Measurements from ENCODE around the gene ITGB2.

ITGB2 gene

DNA sequence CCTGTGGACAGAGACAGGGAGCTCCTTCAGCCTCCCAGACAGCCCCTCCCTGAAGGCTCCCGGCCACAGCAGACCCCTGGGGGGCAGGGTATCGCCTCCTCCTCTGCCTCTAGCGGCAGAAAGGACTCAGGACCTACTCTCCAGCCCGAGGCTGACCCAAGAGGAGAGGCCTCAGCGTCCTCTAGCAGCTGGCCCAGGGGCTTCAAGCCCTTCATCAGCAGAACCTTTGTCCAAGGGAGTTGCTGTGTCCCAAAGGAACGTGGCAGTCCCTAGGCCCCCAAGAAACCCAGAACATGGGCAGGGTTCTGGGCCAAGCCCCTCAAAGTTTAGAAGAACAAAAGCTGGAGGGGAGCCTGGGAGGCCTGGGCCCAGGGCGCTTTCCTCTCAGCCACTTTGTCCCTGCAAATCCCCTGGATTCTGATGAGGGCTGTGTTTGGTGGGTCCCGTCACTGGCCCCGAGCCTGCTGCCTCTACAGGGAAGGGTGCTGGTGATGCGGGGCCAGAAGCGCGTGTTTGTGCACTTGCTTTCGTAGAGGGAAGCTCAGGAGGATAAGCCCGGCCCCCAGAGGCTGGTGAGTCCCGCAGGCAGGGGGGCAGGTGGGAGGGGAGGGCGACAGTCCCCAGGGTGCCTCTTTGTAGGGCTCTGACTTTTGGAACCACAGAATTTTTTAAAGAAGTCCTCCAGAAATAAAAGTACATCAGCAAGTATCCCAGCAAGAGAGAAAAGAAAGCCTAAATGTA, 13.3 kb downstream of the ITGB2 start:
- no peak for DNase-seq
- Mint-ChIP-seq H3K4me1 (ENCODE audit: low read depth) (peaks cover 58% of the 10 kb centered on the region), H3K27ac (peak overlapping the region; percentile 60), H3K4me3 (no peak overlapping the region), H3K9me3 (no peaks in the 10 kb centered on the region), H3K36me3 (ENCODE audit: low read depth) (peaks cover 78% of the 10 kb centered on the region), H3K27me3 (no peaks in the 10 kb centered on the region)

DNA sequence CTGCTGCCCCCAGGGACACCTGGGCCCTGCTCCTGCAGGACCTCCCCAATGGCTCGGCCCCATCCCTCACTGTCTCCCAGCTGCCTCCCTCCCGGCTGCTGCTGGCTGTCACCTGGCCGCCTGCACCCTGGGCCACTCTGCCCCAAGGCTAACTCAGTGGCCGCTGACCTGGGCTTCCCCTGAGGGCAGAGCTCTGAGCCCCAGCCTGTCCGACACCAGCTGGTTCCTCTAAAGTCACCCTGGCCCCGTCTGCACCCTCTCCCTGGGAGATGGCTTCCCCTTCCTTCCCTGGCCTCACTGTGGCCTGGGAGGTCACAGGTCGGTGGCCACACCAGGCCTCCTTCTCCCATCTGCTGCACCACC, 15.0 kb downstream of the ITGB2 start:
- Mint-ChIP-seq H3K4me3 (no peak overlapping the region), H3K27ac (peak overlapping the region; percentile 81), H3K27me3 (no peaks in the 10 kb centered on the region), H3K9me3 (no peaks in the 10 kb centered on the region), H3K4me1 (ENCODE audit: low read depth) (peaks cover 42% of the 10 kb centered on the region), H3K36me3 (ENCODE audit: low read depth) (peaks cover 91% of the 10 kb centered on the region)
- no peak for DNase-seq

DNA sequence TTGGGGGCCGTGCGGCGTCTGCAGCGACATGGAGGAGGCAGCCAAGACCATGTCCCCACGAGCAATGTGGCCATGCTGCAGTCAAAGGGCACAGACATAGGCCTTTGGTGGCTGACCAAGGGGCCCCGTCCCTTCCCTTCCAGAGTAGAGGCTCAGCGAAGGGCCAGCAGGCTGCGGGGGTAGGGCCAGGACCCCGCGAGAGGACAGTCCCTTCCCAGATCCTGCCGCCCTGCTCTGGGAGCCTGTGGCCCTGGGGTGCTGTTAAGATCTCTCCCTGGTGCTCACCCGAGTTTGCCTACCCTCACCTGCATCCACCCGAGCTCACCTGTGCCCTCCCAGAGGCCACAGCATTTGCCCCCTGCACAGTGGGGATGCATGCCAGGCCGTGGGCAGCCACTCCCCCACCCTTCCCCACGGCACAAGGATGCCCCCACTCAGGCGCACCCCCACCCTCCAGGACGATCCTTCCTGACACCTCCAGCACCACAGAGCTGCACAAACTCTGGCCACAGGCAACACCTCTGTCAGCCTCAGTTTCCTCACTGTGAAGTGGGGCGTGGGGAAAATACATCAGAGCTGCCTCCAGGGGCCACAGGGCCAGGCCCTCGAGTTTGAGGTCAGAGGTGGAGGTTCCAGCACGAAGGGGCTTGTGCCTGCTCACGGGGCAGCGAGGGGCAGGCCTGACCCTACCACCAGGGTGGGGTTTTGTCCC, 15.5 kb downstream of the ITGB2 start:
- Mint-ChIP-seq H3K27me3 (no peaks in the 10 kb centered on the region), H3K36me3 (ENCODE audit: low read depth) (peaks cover 92% of the 10 kb centered on the region), H3K9me3 (no peaks in the 10 kb centered on the region), H3K4me1 (ENCODE audit: low read depth) (peaks cover 38% of the 10 kb centered on the region), H3K4me3 (no peak overlapping the region), H3K27ac (peak overlapping the region; percentile 72)
- no peak for DNase-seq

DNA sequence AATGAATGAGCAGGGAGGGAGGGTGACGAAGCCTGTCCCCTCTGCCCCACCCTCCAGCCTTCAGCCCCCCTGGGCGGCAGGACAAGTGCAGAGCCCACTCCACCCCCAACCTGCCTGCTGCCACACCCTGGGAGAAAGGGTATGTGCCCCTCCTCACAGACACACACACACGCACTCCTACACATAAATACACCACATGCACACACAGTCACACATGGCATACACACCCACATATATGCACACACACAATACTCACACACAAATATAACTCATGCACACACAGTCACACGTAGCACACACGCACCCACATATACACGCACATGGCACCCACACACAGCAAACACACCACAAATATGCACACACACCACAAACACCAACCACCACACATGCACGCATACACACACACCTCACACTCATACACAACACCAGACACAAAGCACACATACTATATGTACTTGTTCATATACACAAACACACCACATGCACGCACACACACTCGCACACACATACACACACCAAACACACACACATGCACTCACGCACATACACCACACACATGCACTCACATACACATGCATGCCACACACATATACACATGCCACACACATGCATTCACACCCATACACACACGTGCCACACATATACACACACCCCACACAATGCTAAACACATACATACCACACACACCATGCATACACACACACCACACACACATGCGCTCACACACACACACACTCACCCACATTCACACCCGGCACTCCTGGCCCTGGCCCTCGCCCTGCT, 16.4 kb downstream of the ITGB2 start:
- Mint-ChIP-seq H3K4me3 (no peak overlapping the region), H3K9me3 (no peaks in the 10 kb centered on the region), H3K27me3 (no peaks in the 10 kb centered on the region), H3K27ac (peak overlapping the region; percentile 65), H3K4me1 (ENCODE audit: low read depth) (peaks cover 31% of the 10 kb centered on the region), H3K36me3 (ENCODE audit: low read depth) (peaks cover 90% of the 10 kb centered on the region)
- DNase-seq, result no peak

DNA sequence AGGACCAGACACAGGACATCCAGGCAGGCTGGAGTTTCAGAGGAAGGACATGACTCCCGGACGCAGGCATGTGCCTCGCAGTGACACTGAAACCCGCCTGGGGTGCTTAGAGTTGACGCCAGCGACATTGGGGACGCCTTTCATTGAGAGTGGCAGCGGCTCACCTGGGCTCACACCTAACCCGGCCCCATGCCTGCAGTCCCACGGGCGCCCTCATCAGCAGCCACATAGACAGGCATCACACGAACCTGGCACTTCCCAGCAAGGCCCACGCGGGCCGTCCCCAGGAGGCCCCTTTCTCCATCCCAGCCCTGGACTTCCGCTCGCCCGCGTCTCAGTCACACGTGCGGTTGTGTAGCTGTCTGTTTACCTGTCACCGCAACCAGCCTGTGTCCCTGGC, 17.0 kb downstream of the ITGB2 start:
- Mint-ChIP-seq H3K9me3 (no peaks in the 10 kb centered on the region), H3K27ac (no peak overlapping the region), H3K4me3 (no peak overlapping the region), H3K27me3 (no peaks in the 10 kb centered on the region), H3K4me1 (ENCODE audit: low read depth) (peaks cover 24% of the 10 kb centered on the region), H3K36me3 (ENCODE audit: low read depth) (peaks cover 90% of the 10 kb centered on the region)
- DNase-seq, result no peak

DNA sequence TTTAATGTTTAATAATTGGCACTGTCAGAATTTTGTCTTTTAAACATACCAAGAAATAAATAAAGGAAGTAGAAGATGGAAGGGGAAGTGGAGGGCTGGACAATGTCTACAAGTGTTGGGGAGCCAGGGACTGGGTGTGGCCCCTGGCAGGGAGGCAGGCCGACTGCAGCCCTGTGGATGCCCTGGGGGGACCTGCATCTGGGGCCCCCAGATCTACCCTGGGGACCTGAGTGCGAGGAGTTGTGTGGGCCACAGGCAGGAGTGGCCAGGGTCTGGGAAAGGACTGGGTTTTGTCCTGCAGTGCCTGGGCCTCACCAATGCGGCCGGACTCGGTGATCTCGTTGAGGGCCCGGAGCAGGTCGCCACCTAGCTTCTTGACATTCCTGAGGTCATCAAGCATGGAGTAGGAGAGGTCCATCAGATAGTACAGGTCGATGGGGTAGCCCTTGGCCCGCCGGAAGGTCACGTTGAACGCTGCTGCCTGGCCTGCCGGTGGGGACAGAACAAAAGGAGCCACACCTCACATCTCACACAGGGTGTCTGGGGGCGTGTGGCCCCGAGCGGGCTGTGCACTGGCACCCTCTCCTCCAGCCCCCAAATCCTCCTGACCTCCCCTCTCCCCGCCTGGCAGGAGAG, 17.5 kb downstream of the ITGB2 start:
- H3K27me3 Mint-ChIP-seq, result no peaks in the 10 kb centered on the region
- no peak for DNase-seq
- no peak overlapping the region for H3K4me3 Mint-ChIP-seq
- peak overlapping the region; percentile 30 for H3K27ac Mint-ChIP-seq
- H3K4me1 Mint-ChIP-seq (ENCODE audit: low read depth), result peaks cover 22% of the 10 kb centered on the region
- peaks cover 91% of the 10 kb centered on the region for H3K36me3 Mint-ChIP-seq (ENCODE audit: low read depth)
- no peaks in the 10 kb centered on the region for H3K9me3 Mint-ChIP-seq

DNA sequence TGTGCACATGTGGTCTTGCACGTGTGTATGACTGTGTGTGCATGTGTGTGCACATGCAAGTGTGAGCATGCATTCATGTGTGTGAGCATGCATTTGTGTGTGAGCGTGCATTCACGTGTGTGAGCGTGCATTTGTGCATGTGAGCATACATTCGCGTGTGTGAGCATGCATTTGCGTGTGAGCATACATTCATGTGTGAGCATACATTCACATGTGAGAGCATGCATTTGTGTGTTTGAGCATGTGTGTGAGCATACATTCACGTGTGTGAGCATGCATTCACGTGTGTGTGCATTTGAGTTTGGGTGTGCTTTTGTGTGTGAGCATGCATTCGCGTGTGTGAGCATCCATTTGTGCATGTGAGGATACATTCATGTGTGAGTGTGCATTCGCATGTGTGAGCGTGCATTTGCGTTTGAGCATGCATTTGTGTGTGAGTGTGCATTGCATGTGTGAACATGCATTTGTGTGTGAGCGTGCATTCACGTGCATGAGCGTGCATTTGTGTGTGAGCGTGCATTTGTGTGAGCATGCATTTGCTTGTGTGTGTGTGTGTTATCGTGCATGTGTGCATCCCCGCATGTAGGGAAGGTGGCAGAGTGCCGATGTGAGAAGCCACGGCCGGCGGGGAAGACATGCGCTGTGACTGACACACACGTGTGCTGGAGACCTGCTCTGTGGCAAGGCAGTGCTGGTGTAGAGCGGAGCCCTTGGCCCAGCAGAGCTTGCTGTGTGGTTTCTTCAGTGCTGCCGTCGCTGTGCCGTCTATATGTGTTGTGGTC, 18.2 kb downstream of the ITGB2 start:
- Mint-ChIP-seq H3K9me3 (no peaks in the 10 kb centered on the region), H3K27me3 (no peaks in the 10 kb centered on the region), H3K4me3 (no peak overlapping the region), H3K27ac (peak overlapping the region; percentile 30), H3K4me1 (ENCODE audit: low read depth) (peaks cover 16% of the 10 kb centered on the region), H3K36me3 (ENCODE audit: low read depth) (peaks cover 95% of the 10 kb centered on the region)
- DNase-seq, result no peak

DNA sequence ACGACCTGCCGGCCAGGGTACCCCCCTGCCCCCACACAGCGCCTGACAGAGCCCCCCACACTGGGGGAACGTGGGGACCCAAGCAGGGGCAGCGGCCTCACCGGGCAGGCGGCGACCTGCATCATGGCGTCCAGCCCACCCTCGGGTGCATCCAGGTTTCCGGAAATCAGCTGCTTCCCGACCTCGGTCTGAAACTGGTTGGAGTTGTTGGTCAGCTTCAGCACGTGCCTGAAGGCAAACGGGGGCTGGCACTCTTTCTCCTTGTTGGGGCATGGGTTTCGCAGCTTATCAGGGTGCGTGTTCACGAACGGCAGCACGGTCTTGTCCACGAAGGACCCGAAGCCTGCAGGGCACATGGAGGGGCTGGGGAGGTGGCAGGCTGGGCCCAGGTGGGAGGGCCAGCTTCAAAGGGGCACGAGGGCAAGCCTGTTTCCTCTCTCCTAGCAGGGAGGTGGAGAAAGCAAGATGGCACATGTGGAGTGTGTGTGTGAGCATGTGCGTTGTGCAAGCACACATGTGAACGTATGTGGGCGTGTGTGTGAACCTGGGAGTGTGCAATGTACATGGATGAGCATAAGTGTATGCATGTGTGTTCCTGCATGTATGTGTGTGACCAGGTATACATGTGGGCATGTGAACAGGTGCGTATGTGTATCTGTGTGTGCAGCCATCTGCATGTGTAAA, 19.2 kb downstream of the ITGB2 start:
- Mint-ChIP-seq H3K4me3 (no peak overlapping the region), H3K36me3 (ENCODE audit: low read depth) (peaks cover 96% of the 10 kb centered on the region), H3K27me3 (no peaks in the 10 kb centered on the region), H3K27ac (peak overlapping the region; percentile 37), H3K4me1 (ENCODE audit: low read depth) (peaks cover 14% of the 10 kb centered on the region), H3K9me3 (no peaks in the 10 kb centered on the region)
- no peak for DNase-seq

DNA sequence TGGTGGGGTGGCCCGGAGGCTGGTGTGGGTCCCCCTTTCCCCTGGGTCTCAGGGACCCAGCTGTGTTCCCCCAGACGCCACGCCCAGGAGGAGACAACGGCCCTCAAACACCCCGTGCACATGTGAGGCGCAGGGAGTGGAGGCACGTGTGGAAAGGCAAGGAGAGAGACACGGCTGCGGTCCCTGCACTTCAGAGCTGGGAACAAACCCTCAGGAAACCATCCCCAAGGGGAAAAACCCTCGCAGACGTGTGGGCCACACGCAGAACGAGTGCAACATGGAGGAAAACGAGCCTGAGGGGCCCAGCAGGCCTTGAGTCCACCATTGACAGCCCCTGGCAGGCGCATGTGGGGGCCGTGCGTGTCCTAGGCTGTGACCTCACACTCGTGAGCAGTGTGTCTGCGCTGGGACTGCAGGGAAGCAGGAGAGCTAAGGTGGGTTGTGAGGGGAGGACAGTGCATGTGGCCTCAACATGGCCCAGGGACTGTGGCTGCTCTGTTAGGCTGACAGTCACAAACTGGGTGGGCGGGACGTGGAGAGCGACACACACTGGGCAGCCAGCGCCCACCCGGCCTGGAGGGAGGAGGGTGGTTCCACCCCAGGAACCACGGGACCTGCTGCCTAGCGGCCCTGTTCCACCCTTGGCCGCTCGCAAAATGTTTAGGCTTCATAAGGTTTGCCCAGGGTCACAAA, 20.0 kb downstream of the ITGB2 start:
- DNase-seq, result no peak
- Mint-ChIP-seq H3K4me1 (ENCODE audit: low read depth) (peaks cover 11% of the 10 kb centered on the region), H3K9me3 (no peaks in the 10 kb centered on the region), H3K27ac (peak overlapping the region; percentile 60), H3K27me3 (no peaks in the 10 kb centered on the region), H3K36me3 (ENCODE audit: low read depth) (peaks cover 96% of the 10 kb centered on the region), H3K4me3 (no peak overlapping the region)

DNA sequence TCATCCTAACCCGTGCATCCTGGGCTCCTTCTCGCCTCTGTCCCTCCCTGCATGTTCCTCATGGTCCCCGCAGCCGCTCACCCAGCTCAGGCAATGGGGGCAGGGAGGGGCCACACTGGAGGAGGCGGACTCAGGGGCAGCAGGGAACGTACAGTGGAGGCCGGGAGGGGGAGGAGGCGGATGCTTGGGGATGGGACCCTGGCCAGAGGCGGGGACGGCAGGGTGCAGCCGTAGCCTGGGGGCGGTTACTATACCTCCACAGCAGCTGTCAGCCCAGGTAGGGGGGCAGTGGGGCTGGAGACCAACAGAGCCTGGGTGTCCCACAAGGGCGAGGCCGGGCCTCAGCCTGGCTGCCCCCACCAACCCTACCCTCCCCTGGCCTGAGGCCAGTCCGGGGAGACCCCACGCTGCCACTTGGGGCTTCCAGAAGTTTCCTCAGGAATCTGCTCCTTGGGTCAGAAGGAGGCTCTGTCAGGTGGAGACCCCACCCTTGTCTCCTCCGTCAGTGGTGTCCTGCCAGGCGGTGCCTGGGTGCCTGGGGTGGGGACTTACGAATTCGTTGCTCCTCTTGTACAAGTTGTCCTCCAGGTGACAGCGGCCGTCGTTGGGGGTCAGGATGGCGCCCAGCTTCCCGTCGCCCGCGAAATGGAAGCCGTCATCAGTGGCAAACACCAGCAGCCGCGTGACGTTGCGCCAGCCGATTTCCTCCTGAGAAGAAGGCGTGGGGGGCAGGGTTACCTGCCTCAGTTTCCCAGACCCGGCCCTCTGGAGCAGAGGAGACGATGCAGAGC, 20.7 kb downstream of the ITGB2 start:
- Mint-ChIP-seq H3K4me3 (no peak overlapping the region), H3K27me3 (no peaks in the 10 kb centered on the region), H3K27ac (no peak overlapping the region), H3K36me3 (ENCODE audit: low read depth) (peaks cover 92% of the 10 kb centered on the region), H3K9me3 (no peaks in the 10 kb centered on the region), H3K4me1 (ENCODE audit: low read depth) (peaks cover 8% of the 10 kb centered on the region)
- DNase-seq, result no peak

DNA sequence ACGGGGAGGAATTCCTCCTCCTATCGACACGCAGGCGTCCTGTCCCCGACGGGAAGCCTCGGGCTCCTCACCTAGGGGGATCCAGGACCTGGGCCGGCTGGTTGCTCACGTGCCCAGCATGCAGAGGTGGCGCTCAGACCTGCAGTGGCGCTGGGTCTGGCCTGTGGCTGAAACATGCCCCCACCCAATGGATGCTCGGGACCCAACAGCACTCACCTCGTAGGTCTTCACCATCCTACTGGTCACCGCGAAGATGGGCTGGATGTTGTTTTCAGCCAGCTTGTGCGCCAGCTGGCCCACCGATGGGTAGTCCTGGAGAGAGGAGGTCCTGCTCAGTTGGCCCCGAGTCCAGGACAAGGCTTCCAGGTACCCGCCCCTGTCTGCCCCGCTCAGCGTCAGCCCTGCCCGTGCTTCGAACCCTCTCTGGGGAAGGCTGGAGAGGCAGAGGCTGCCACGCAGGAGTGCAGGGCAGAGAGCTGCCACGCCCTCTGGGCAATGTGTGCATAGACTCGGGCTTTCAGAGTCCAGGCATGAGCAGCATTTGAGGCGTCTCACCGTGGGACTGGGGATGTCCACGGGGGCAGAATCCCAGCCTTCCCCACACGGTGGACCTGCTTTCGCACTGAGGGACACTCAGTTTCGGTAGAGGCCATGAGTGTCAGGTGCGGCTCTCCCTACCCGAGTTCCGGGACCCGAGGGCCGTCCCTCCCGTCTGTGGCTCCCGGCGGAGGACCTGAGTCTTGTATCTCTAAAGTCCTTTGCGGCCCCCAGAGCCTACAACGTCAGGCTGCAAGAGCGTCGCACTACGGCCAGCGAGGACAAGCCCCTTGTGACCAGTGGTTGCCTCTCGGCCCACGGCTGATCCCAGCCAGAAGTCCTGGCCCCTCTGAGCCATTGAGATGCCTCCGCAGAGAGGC, 21.6 kb downstream of the ITGB2 start:
- DNase-seq, result no peak
- H3K27me3 Mint-ChIP-seq, result no peaks in the 10 kb centered on the region
- peaks cover 91% of the 10 kb centered on the region for H3K36me3 Mint-ChIP-seq (ENCODE audit: low read depth)
- peaks cover 3% of the 10 kb centered on the region for H3K4me1 Mint-ChIP-seq (ENCODE audit: low read depth)
- no peak overlapping the region for H3K4me3 Mint-ChIP-seq
- H3K27ac Mint-ChIP-seq, result no peak overlapping the region
- no peaks in the 10 kb centered on the region for H3K9me3 Mint-ChIP-seq

DNA sequence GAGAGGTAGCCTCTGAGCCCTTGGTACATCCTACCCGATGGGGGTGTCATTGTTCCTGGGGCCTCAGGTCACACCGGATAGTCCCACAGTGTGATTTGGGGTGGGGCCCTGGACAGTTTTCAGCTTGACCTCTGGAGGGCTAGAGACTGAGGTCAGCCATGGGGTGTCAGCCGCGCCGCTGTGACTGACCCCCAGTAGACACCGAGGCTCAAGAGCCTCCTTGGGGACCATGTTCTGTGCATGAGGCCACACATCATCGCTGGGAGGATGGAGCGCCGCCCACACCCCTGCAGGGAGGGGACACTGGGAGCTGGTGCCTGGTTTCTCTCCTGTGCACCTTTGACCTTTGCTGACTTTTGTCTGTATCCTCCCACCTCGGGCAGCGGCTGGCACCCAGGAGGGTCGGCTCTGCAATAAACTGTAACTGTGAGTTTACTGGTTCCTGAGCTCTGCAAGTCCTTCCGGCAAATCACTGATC, 22.6 kb downstream of the ITGB2 start:
- DNase-seq, result no peak
- no peak overlapping the region for H3K4me3 Mint-ChIP-seq
- H3K9me3 Mint-ChIP-seq, result no peaks in the 10 kb centered on the region
- peaks cover 9% of the 10 kb centered on the region for H3K4me1 Mint-ChIP-seq (ENCODE audit: low read depth)
- peaks cover 90% of the 10 kb centered on the region for H3K36me3 Mint-ChIP-seq (ENCODE audit: low read depth)
- no peaks in the 10 kb centered on the region for H3K27me3 Mint-ChIP-seq
- H3K27ac Mint-ChIP-seq, result peak overlapping the region; percentile 66

Measured in activated T-cell treated with anti-CD3 and anti-CD28 coated beads, Interleukin-2, amount 50 U/mL, for 24 hours (primary cell).